HEK293T (cell line): ENCODE results near the gene EDA.

Experiments used
- ARNT ChIP-seq: fragments of 450-650 bp; IDR thresholded peaks from 2 replicates; pipeline ENCODE4 v1.6.1; 2017; ENCODE audit warnings: mild to moderate bottlenecking
- BHLHE40 ChIP-seq: fragments of 450-650 bp; IDR thresholded peaks from 2 replicates; pipeline ENCODE4 v1.6.1; 2016; ENCODE audit warnings: mild to moderate bottlenecking, moderate library complexity, borderline replicate concordance
- CTBP1 ChIP-seq: fragments of 450-650 bp; IDR thresholded peaks from 2 replicates; pipeline ENCODE4 v1.6.1; 2016; ENCODE audit warnings: borderline replicate concordance
- ELF4 ChIP-seq: fragments of 450-650 bp; IDR thresholded peaks from 2 replicates; pipeline ENCODE4 v1.6.1; 2017; ENCODE audit warnings: antibody characterized with exemption
- FOXM1 ChIP-seq: fragments of 450-650 bp; IDR thresholded peaks from 2 replicates; pipeline ENCODE4 v1.6.1; 2017; ENCODE audit warnings: mild to moderate bottlenecking, borderline replicate concordance
- HDGF ChIP-seq: fragments of 450-650 bp; IDR thresholded peaks from 2 replicates; pipeline ENCODE4 v1.6.1; 2017; ENCODE audit warnings: antibody characterized with exemption, borderline replicate concordance
- NFRKB ChIP-seq: fragments of 450-650 bp; IDR thresholded peaks from 2 replicates; pipeline ENCODE4 v1.6.1; 2016; ENCODE audit warnings: mild to moderate bottlenecking, moderate library complexity
- PKNOX1 ChIP-seq: fragments of 450-650 bp; IDR thresholded peaks from 2 replicates; pipeline ENCODE4 v1.6.1; 2016
- ZNF384 ChIP-seq: fragments of 450-650 bp; IDR thresholded peaks from 2 replicates; pipeline ENCODE4 v1.6.1; 2016

DNA sequence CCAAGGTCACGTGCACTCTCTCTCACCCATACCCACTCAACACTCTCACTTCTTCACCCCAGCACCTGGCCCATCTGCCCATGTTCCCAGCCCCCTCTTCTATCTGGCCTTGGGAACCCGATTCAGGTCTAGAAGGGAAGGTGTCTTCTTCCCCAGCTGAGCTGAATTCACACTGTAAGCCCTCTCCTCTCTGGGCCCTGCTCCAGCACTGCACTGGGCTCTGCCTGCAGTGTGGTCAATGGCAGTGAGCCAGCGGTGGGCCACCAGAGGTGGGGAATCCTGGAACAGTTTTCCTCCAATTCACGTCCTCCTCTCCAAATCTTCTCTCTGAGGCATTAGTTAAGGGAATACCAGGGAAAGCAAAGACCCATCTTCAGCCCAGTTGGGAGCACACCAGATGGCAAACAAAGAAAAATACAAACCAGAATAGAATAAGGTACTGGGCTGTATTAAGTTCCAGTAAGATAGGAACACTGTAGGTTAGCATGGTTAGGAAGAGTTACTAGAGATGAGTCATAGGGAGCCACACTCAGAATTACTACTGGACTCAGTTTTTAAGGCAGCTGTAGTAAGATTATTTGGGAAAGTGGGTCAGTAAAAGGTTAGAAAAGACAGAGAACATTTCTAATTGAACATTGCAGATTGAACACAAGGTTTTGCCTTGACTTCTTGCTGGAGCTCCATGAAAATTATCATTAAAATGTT, 428.8 kb downstream of the EDA start:
- TF ChIP-seq CTBP1 = no peak
- TF ChIP-seq FOXM1 = no peak
- TF ChIP-seq BHLHE40 = no peak
- no peak for TF ChIP-seq ELF4
- TF ChIP-seq HDGF = no peak
- TF ChIP-seq NFRKB = no peak
- TF ChIP-seq PKNOX1 = no peak
- TF ChIP-seq ZNF384 = no peak
- TF ChIP-seq ARNT = no peak
